NT2/D1 (cell line): ENCODE results near the gene KDM2B.
A peak's percentile ranks its signal among the peaks of the same experiment; 100 is the strongest.

ENCODE experiments used
- DNase-seq: peaks from one replicate; pipeline ENCODE4 v3.0.0-alpha.2; 2011; ENCODE audit warnings: low read depth, low spot score
- H3K27me3 ChIP-seq: 2 replicates; pipeline ENCODE4 v1.6.0; 2011; ENCODE audit warnings: mild to moderate bottlenecking; ENCODE audit not compliant: insufficient read length, insufficient read depth
- H3K36me3 ChIP-seq: 2 replicates; pipeline ENCODE4 v1.6.1; 2011; ENCODE audit warnings: mild to moderate bottlenecking, low read length, mixed read lengths; ENCODE audit not compliant: insufficient read depth, insufficient read length
- H3K4me1 ChIP-seq: 2 replicates; pipeline ENCODE4 v1.5.1; 2011; ENCODE audit not compliant: insufficient read depth, insufficient read length
- H3K4me3 ChIP-seq: 2 replicates; pipeline ENCODE4 v1.5.1; 2011; ENCODE audit warnings: low read depth; ENCODE audit not compliant: insufficient read length
- H3K9ac ChIP-seq: 2 replicates; pipeline ENCODE4 v1.6.0; 2011; ENCODE audit warnings: low read depth; ENCODE audit not compliant: insufficient read length
- H3K9me3 ChIP-seq: 2 replicates; pipeline ENCODE4 v1.5.1; 2011; ENCODE audit warnings: mild to moderate bottlenecking, low read length; ENCODE audit not compliant: insufficient read depth
- SUZ12 ChIP-seq: IDR thresholded peaks from 2 replicates; pipeline ENCODE4 v1.6.1; 2011; ENCODE audit not compliant: insufficient read length, insufficient read depth; ENCODE audit errors: extremely low read depth
- YY1 ChIP-seq: IDR thresholded peaks from 2 replicates; pipeline ENCODE4 v1.6.1; 2011; ENCODE audit not compliant: insufficient read length, insufficient read depth
- ZNF274 ChIP-seq: IDR thresholded peaks from 2 replicates; pipeline ENCODE4 v1.6.1; 2011; ENCODE audit warnings: mild to moderate bottlenecking, low read depth, low read length

The KDM2B gene

DNA sequence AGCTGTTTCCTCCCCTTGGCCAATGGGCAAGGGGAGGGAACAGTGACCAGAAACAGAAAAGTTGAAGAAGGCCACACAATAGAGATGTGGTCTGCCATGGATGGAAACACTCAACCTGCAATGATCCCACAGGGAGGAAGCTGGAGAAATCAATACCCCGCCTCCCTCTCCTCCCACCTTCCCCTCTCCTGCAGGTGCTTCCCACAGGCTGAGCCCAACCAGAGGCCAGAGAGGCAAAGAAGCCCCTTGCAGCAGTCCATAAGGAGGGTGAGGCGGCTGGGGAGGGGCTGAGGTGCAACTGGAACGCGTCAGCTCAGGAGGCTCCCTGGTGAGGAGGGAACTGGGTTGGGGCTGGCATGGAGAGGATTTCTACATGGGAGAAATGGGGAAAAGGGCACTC, 96.9 kb downstream of the KDM2B start:
- Histone ChIP-seq H3K9me3 (no peaks in the 10 kb centered on the region), H3K27me3 (no peaks in the 10 kb centered on the region), H3K9ac (no peak overlapping the region), H3K36me3 (peaks cover 18% of the 10 kb centered on the region), H3K4me3 (no peak overlapping the region), H3K4me1 (peaks cover 2% of the 10 kb centered on the region)
- TF ChIP-seq YY1 (no peak), ZNF274 (no peak), SUZ12 (no peak)
- DNase-seq = no peak

DNA sequence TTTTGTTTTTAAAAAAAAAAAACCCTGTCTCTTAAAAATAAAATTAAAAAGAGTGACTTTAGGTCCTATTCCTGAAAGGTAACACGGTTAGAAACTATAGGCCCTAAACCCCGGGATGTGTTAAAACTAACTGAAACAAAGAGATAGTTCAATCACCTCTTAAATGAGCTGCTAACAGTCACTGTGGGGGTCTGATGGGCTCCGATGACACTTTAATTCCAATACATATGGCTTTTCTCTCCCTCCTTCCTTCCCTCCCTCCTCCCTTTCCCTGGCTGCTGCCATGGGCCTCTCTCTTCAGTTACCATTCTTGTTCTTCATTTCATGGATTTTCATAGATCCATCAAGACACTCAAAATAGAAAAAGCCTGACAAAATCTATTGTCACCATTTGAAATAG, 104.3 kb downstream of the KDM2B start:
- Histone ChIP-seq H3K27me3 (no peaks in the 10 kb centered on the region), H3K4me3 (no peak overlapping the region), H3K36me3 (peaks cover 9% of the 10 kb centered on the region), H3K9me3 (no peaks in the 10 kb centered on the region), H3K9ac (no peak overlapping the region), H3K4me1 (no peaks in the 10 kb centered on the region)
- DNase-seq = no peak
- TF ChIP-seq ZNF274 (no peak), SUZ12 (no peak), YY1 (no peak)

GRCh38 chr12:121475279-121475678, 105.5 kb downstream of the KDM2B start:
- Histone ChIP-seq H3K4me3 (no peak overlapping the region), H3K4me1 (no peaks in the 10 kb centered on the region), H3K27me3 (no peaks in the 10 kb centered on the region), H3K36me3 (peaks cover 9% of the 10 kb centered on the region), H3K9me3 (no peaks in the 10 kb centered on the region), H3K9ac (no peak overlapping the region)
- TF ChIP-seq YY1 (no peak), SUZ12 (no peak), ZNF274 (no peak)
- no peak for DNase-seq

- H3K4me1 ChIP-seq = no peaks in the 10 kb centered on the region
- no peaks in the 10 kb centered on the region for H3K27me3 ChIP-seq
- TF ChIP-seq ZNF274 (no peak), SUZ12 (no peak), YY1 (no peak)
- no peak overlapping the region for H3K9ac ChIP-seq
- no peaks in the 10 kb centered on the region for H3K9me3 ChIP-seq
- no peak overlapping the region for H3K4me3 ChIP-seq
- H3K36me3 ChIP-seq = peaks cover 3% of the 10 kb centered on the region
- DNase-seq = no peak
Observed at GRCh38 chr12:121472150-121472905, 108.5 kb downstream of the KDM2B start.

DNA sequence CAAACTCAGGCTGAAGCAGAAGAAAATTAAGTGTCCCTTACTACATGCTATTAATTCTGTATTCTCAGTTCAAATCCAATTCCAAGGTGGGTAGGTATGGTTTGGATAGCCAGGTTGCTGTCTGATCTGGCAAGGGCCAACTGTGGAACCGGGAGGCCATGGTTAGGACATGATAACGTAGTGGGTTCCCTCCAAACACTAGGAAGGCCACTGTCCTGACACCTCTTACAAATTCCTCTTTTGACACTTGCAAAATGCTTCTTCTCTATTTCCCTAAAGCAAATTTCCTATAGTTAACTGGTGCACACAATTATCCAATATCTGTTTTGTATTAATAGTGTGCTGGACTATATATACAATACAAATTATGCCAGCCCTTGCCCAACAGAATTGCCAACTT, 110.1 kb downstream of the KDM2B start:
- no peak overlapping the region for H3K9ac ChIP-seq
- H3K4me3 ChIP-seq = no peak overlapping the region
- peaks cover 3% of the 10 kb centered on the region for H3K27me3 ChIP-seq
- TF ChIP-seq YY1 = no peak
- TF ChIP-seq SUZ12 = no peak
- no peak for TF ChIP-seq ZNF274
- H3K4me1 ChIP-seq = no peaks in the 10 kb centered on the region
- peaks cover 3% of the 10 kb centered on the region for H3K36me3 ChIP-seq
- no peaks in the 10 kb centered on the region for H3K9me3 ChIP-seq
- DNase-seq = no peak

DNA sequence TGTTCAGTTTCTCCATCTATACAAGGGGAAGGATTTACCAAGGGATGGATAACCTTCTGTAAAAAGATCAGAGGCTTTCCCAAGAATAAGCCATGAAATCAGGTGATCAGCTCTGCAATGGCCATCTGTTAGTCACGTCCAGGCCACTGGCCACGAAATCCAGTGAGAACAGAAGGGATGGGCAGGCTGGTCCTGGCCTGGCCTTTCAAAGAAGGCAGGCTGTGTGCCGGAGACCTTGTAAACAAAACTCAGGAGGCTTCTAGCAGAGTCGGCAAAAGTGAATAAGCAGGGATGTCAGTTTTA, 112.4 kb downstream of the KDM2B start:
- no peak overlapping the region for H3K4me3 ChIP-seq
- TF ChIP-seq YY1 (no peak), SUZ12 (no peak), ZNF274 (no peak)

DNA sequence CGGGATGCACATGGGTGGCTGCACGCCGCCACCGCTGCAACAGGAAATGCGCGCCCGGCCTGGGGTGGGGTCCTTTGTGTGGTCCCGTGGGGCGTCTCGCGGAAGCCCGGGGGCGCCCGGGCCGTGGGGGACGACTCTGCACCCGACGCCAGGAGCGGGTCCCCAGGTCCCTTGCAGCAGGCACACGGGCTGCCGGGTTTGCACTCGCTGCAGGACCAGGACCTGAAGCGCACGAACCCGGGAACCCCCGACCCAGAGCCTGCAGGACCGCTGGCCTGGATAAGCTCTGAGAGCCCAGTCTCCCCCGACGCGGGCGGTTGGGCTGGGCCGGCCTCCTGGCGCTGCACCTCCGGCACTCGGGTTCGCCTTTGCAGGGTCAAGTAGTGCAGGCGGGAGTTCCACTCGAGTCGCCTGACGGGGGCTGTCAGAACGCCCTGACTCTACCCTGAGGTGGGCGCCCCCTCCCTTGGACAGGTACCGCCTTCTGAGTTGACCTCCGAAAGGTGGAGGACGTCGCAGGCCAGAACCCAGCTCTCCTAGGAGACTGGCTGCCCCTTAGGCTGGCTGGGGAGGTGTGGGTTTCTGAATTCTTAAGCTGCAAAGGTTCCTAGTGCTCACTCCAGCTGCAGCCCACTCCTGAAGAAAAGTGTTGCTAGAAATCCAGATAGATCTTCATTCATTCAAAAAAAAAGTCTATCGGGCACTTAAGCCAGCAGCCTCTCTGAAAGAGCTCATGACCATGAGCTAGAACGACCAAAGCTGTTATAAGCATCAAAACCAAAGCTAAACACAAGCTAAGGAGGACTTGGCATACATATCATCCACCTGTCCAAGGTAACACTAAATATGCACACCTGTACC, 113.0 kb downstream of the KDM2B start:
- TF ChIP-seq ZNF274 (no peak), SUZ12 (no peak), YY1 (no peak)
- Histone ChIP-seq H3K4me1 (no peaks in the 10 kb centered on the region), H3K36me3 (peaks cover 14% of the 10 kb centered on the region), H3K9ac (peak overlapping the region; percentile 87), H3K9me3 (no peaks in the 10 kb centered on the region), H3K27me3 (peaks cover 4% of the 10 kb centered on the region), H3K4me3 (peak overlapping the region; percentile 60)
- no peak for DNase-seq

More for the DNA sequence above, 112.4 kb downstream of the KDM2B start:
- no peaks in the 10 kb centered on the region for H3K9me3 ChIP-seq
- no peak for DNase-seq
- H3K36me3 ChIP-seq = peaks cover 14% of the 10 kb centered on the region
- peaks cover 4% of the 10 kb centered on the region for H3K27me3 ChIP-seq
- H3K9ac ChIP-seq = peak overlapping the region; percentile 6
- no peaks in the 10 kb centered on the region for H3K4me1 ChIP-seq
